Measurements from ENCODE around the gene ZNF821.

DNA sequence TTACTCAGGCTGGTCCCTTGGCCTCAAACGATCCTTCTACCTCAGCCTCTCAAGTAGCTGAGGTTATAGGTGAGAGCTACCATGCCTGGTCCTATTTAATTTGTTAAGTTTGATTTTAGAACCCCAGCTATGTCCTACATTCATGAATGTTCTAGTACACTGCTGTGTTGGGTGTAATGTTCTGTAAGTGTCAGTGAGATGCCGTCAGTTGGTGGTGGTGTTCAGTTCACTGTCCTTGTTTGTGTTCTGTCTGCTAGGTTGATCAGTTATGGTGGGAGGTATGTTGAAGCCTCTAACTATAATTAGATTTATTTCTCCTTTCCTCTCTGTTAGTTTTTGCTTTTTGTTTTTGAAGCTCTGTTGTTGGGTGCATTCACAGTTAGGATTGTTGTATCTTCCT is 19.6 kb upstream of the ZNF821 start:
- TF ChIP-seq, protein P1, sequence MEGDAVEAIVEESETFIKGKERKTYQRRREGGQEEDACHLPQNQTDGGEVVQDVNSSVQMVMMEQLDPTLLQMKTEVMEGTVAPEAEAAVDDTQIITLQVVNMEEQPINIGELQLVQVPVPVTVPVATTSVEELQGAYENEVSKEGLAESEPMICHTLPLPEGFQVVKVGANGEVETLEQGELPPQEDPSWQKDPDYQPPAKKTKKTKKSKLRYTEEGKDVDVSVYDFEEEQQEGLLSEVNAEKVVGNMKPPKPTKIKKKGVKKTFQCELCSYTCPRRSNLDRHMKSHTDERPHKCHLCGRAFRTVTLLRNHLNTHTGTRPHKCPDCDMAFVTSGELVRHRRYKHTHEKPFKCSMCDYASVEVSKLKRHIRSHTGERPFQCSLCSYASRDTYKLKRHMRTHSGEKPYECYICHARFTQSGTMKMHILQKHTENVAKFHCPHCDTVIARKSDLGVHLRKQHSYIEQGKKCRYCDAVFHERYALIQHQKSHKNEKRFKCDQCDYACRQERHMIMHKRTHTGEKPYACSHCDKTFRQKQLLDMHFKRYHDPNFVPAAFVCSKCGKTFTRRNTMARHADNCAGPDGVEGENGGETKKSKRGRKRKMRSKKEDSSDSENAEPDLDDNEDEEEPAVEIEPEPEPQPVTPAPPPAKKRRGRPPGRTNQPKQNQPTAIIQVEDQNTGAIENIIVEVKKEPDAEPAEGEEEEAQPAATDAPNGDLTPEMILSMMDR (IDR thresholded peaks at IDR 0.05) = no peak
- TF ChIP-seq POLR2A (IDR thresholded peaks at IDR 0.05) = no peak

All from esophagus squamous epithelium (tissue), 4 donors.